HUES64 (cell line): Measurements from ENCODE around the gene CAPN5.

Experiments
- H3K27ac ChIP-seq: 2 replicates; pipeline ENCODE4 v1.7.0; 2013; ENCODE audit warnings: low read depth, low read length, inconsistent platforms
- H3K27me3 ChIP-seq: 2 replicates; pipeline ENCODE4 v1.6.1; 2013; ENCODE audit warnings: mild to moderate bottlenecking, low read length; ENCODE audit not compliant: insufficient read depth
- H3K36me3 ChIP-seq: 2 replicates; pipeline ENCODE4 v1.6.1; 2013; ENCODE audit warnings: mild to moderate bottlenecking, low read length; ENCODE audit not compliant: insufficient read depth
- H3K4me1 ChIP-seq: 2 replicates; pipeline ENCODE4 v1.6.1; 2013; ENCODE audit warnings: mild to moderate bottlenecking, low read length, moderate library complexity; ENCODE audit not compliant: insufficient read depth
- H3K4me3 ChIP-seq: 2 replicates; pipeline ENCODE4 v1.5.1; 2013; ENCODE audit warnings: mild to moderate bottlenecking, low read length, moderate library complexity
- H3K9ac ChIP-seq: 2 replicates; pipeline ENCODE4 v1.6.1; 2013; ENCODE audit warnings: mild to moderate bottlenecking, low read depth, low read length
- H3K9me3 ChIP-seq: 2 replicates; pipeline ENCODE4 v1.6.1; 2013; ENCODE audit warnings: low read depth, low read length; ENCODE audit not compliant: insufficient read depth
- WGBS: fragments of 150-250, 120-280 bp; methylation state at CpG from one replicate; pipeline ENCODE4 v1.1.7; 2013; ENCODE audit warnings: missing lambda C conversion rate; 5-methylcytosine and 5-hydroxymethylcytosine counted together

The CAPN5 gene

DNA sequence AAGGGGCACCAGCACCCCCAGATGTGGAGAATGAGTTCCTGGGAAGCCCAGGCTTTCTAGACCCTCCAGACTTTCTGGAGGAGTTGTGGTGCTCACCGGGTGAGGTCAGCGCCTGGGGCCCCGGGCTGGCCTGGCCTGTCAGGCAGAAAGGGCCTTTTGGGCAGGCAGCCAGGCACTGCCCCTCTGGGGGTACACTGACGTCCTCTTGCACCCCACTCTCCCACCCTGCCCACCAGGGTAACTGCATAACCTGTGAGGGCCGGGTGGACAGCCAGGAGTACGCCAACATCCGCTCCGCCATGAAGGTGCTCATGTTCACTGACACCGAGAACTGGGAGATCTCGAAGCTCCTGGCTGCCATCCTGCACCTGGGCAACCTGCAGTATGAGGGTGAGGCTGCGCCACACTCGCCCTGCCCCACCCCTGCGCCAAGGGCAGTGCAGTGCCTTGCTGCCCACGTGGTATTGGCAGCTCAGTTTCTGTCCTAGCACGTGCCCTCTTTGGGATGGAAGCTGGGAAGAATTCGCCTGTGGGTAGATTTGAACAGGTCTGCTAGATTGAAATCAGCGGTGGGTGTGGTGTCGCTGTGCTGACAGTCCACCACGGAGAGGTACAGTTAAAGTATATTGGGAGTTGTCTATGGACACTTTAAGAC is 91.4 kb downstream of the CAPN5 start:
- Histone ChIP-seq H3K27me3 (no peaks in the 10 kb centered on the region), H3K4me3 (no peak overlapping the region), H3K4me1 (no peaks in the 10 kb centered on the region), H3K9me3 (no peaks in the 10 kb centered on the region), H3K27ac (no peak overlapping the region), H3K9ac (no peak overlapping the region), H3K36me3 (no peaks in the 10 kb centered on the region)
- WGBS: 90% methylated on average over 19 of the region's 19 CpGs

- 89% methylated on average over 4 of the region's 4 CpGs for WGBS
- Histone ChIP-seq H3K36me3 (no peaks in the 10 kb centered on the region), H3K9ac (no peak overlapping the region), H3K4me1 (no peaks in the 10 kb centered on the region), H3K27me3 (no peaks in the 10 kb centered on the region), H3K9me3 (no peaks in the 10 kb centered on the region), H3K4me3 (no peak overlapping the region), H3K27ac (no peak overlapping the region)
These were observed 92.6 kb downstream of the CAPN5 start for GRCh38 chr11:77159219-77159936.

GRCh38 chr11:77159937-77160495 is 93.2 kb downstream of the CAPN5 start:
- 95% methylated on average over 20 of the region's 20 CpGs for WGBS
- Histone ChIP-seq H3K27me3 (no peaks in the 10 kb centered on the region), H3K36me3 (no peaks in the 10 kb centered on the region)

GRCh38 chr11:77163271-77163670 is 96.5 kb downstream of the CAPN5 start:
- H3K4me3 ChIP-seq: no peak overlapping the region
- H3K9ac ChIP-seq: no peak overlapping the region
- H3K27ac ChIP-seq: no peak overlapping the region
- H3K4me1 ChIP-seq: no peaks in the 10 kb centered on the region
- WGBS: 98% methylated on average over 5 of the region's 6 CpGs
- no peaks in the 10 kb centered on the region for H3K36me3 ChIP-seq
- H3K27me3 ChIP-seq: no peaks in the 10 kb centered on the region
- H3K9me3 ChIP-seq: no peaks in the 10 kb centered on the region

More at GRCh38 chr11:77159937-77160495, 93.2 kb downstream of the CAPN5 start:
- H3K9me3 ChIP-seq: no peaks in the 10 kb centered on the region
- no peaks in the 10 kb centered on the region for H3K4me1 ChIP-seq
- H3K4me3 ChIP-seq: no peak overlapping the region
- no peak overlapping the region for H3K27ac ChIP-seq
- H3K9ac ChIP-seq: no peak overlapping the region

DNA sequence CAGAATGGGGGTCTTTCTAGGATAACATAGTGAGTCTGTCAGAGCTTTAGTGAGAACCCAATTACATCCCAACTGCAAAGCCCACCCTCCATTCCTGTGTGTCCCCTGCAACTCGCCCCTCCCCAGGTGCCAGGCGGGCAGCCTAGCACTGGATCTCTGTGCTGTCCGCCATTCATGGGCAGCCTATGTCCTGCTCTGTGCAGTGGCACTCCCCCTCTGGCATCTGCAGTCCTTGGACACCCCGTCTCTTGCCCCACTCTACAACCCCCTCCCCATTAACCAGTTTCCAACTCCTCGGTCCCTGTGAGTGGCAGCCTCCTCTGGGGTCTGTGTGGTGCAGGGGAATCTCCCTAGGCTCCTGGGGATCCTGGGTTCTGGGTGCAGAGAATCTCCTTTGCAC is 98.3 kb downstream of the CAPN5 start:
- no peaks in the 10 kb centered on the region for H3K36me3 ChIP-seq
- H3K27ac ChIP-seq: no peak overlapping the region
- H3K9me3 ChIP-seq: no peaks in the 10 kb centered on the region
- peaks cover 2% of the 10 kb centered on the region; the same call in 1 of the 2 replicates for H3K4me1 ChIP-seq
- no peaks in the 10 kb centered on the region for H3K27me3 ChIP-seq
- WGBS: 91% methylated on average over 5 of the region's 5 CpGs
- H3K4me3 ChIP-seq: no peak overlapping the region
- no peak overlapping the region for H3K9ac ChIP-seq

GRCh38 chr11:77166021-77166420 is 99.2 kb downstream of the CAPN5 start:
- no peaks in the 10 kb centered on the region for H3K36me3 ChIP-seq
- WGBS: 93% methylated on average over 8 of the region's 8 CpGs
- no peak overlapping the region for H3K4me3 ChIP-seq
- no peak overlapping the region for H3K27ac ChIP-seq
- no peak overlapping the region for H3K9ac ChIP-seq
- no peaks in the 10 kb centered on the region for H3K9me3 ChIP-seq
- peaks cover 12% of the 10 kb centered on the region for H3K4me1 ChIP-seq
- H3K27me3 ChIP-seq: no peaks in the 10 kb centered on the region

DNA sequence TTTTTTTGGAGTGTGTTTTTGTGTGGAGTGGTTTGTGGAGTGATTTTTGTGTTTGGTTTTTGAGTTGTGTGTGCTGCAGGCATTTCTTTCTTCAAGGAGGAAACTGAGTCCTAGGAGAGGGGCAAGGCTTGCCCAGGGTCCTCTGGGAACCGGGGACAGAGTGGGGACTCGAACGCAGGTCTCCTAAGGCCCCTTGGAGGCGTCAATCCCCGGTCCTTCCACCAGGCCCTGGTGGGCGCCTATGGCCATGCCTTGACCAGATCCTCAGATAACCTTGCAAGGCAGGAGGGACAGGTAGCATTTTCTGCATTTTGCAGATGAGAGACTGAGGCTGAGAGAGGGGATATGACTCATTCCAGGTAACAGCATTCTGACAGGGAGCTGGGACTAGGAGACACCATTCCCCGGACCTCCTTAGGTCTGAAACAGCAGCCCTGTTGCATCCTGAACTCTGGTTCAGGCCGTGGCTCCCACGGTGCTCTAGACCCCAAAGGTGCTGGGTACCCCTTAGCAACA is 100.4 kb downstream of the CAPN5 start:
- no peaks in the 10 kb centered on the region for H3K27me3 ChIP-seq
- H3K27ac ChIP-seq: no peak overlapping the region
- H3K4me3 ChIP-seq: no peak overlapping the region
- H3K9me3 ChIP-seq: no peaks in the 10 kb centered on the region
- H3K9ac ChIP-seq: no peak overlapping the region
- H3K36me3 ChIP-seq: no peaks in the 10 kb centered on the region
- WGBS: 93% methylated on average over 9 of the region's 9 CpGs
- peaks cover 22% of the 10 kb centered on the region for H3K4me1 ChIP-seq

- Histone ChIP-seq H3K9ac (no peak overlapping the region), H3K36me3 (no peaks in the 10 kb centered on the region), H3K9me3 (no peaks in the 10 kb centered on the region), H3K4me1 (peaks cover 25% of the 10 kb centered on the region), H3K27ac (no peak overlapping the region), H3K27me3 (no peaks in the 10 kb centered on the region), H3K4me3 (no peak overlapping the region)
- WGBS: 91% methylated on average over 8 of the region's 8 CpGs
These were observed 101.0 kb downstream of the CAPN5 start for GRCh38 chr11:77167791-77168190.

DNA sequence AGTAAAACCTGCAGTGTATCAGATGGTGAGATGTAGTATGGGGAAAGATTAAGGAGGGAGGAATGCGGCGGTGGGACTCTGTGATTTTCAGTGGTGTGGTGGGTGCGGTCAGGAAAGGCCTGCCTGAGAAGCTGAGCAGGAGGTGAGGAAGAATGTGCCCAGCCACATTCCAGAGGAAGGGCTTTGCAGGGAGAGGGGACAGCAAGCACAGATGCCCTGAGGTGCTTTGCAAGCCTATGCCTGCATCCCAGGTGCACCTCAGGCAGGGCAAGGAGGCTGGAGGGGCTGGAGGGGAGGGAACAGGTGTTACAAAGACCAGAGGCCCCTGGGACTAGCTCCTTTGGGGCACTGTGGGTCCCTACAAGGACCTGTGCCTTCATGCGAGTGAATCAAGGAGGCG is 103.3 kb downstream of the CAPN5 start:
- Histone ChIP-seq H3K9me3 (no peaks in the 10 kb centered on the region), H3K4me3 (no peak overlapping the region), H3K4me1 (peaks cover 36% of the 10 kb centered on the region), H3K36me3 (no peaks in the 10 kb centered on the region), H3K27ac (no peak overlapping the region), H3K27me3 (no peaks in the 10 kb centered on the region), H3K9ac (0 out of 2 replicates have a peak overlapping the region, but pooled peaks have one; percentile 8)
- WGBS: 87% methylated on average over 5 of the region's 5 CpGs

- Histone ChIP-seq H3K4me1 (peaks cover 46% of the 10 kb centered on the region), H3K27me3 (no peaks in the 10 kb centered on the region), H3K4me3 (no peak overlapping the region), H3K9me3 (no peaks in the 10 kb centered on the region), H3K9ac (no peak overlapping the region), H3K27ac (no peak overlapping the region), H3K36me3 (no peaks in the 10 kb centered on the region)
- WGBS: 92% methylated on average over 8 of the region's 8 CpGs
These were observed 104.5 kb downstream of the CAPN5 start for GRCh38 chr11:77171254-77171653.

DNA sequence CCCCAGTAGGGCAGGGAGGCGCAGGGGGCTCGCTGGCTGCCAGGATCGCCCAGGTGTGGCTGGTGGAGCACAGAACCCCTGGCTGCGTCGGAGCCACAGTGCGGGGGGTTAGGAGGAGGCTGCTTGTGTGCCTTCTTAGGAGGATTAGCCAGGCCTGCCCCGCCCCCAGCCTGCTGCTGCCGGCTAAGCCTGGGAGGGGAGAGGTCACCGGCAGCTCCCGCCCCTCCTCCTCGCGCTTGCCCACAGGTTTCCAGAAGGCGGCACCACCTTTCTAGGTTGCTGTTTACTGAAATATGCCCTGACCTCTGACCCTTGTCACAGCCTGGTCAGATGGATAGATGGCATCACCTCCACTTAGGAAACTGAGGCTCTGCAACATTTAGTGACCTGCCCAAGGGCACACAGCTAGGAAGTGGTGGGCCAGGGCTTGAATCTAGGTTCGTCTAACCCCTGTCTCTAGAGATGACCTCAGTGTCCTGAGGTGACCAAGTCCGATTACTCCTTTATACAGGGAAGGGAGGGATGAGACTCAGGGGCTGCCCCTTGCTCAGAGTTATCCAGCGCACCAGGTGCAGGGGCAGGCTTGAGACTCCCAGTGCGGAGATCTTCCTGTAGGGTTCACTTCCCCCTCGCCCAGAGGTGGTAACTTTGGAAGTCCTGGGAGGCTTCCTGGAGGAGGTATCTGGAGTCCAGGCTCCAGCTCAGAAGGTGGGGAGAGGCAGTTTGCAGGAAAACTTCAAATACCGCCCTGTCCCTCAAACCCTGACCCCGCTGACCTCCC is 105.3 kb downstream of the CAPN5 start:
- Histone ChIP-seq H3K27me3 (no peaks in the 10 kb centered on the region), H3K9ac (no peak overlapping the region), H3K9me3 (no peaks in the 10 kb centered on the region), H3K4me1 (peaks cover 49% of the 10 kb centered on the region), H3K36me3 (no peaks in the 10 kb centered on the region), H3K4me3 (no peak overlapping the region), H3K27ac (no peak overlapping the region)
- WGBS: 27% methylated on average over 20 of the region's 20 CpGs
